Measurements from ENCODE around the gene F12.
"Not testable (repeated sequence)": the region's sequence is repeated elsewhere in the genome, so short reads cannot be mapped to it uniquely, and the experiment has no call there.

The F12 gene

GRCh38 chr5:177363565-177363964, 45.8 kb downstream of the F12 start:
- Histone ChIP-seq H3K27ac (ENCODE audit: poor library complexity, severe bottlenecking) (no peak overlapping the region), H3K36me3 (ENCODE audit: low read depth) (no peaks in the 10 kb centered on the region), H3K9me3 (ENCODE audit: severe bottlenecking) (no peaks in the 10 kb centered on the region), H3K4me3 (ENCODE audit: severe bottlenecking) (peak overlapping the region; percentile 41), H3K4me1 (ENCODE audit: insufficient read depth, poor library complexity, severe bottlenecking) (peaks cover 11% of the 10 kb centered on the region), H3K27me3 (ENCODE audit: insufficient read depth, poor library complexity, severe bottlenecking) (no peaks in the 10 kb centered on the region)
- ATAC-seq (ENCODE audit: low read depth) (no peak), DNase-seq (ENCODE audit: low spot score) (no peak)
- TF ChIP-seq, protein P1, sequence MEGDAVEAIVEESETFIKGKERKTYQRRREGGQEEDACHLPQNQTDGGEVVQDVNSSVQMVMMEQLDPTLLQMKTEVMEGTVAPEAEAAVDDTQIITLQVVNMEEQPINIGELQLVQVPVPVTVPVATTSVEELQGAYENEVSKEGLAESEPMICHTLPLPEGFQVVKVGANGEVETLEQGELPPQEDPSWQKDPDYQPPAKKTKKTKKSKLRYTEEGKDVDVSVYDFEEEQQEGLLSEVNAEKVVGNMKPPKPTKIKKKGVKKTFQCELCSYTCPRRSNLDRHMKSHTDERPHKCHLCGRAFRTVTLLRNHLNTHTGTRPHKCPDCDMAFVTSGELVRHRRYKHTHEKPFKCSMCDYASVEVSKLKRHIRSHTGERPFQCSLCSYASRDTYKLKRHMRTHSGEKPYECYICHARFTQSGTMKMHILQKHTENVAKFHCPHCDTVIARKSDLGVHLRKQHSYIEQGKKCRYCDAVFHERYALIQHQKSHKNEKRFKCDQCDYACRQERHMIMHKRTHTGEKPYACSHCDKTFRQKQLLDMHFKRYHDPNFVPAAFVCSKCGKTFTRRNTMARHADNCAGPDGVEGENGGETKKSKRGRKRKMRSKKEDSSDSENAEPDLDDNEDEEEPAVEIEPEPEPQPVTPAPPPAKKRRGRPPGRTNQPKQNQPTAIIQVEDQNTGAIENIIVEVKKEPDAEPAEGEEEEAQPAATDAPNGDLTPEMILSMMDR (IDR thresholded peaks at IDR 0.05; ENCODE audit: poor library complexity, severe bottlenecking): no peak

- peak; percentile 78 for ATAC-seq (ENCODE audit: low read depth)
- peak; percentile 73 for DNase-seq (ENCODE audit: low spot score)
- Histone ChIP-seq H3K27me3 (ENCODE audit: insufficient read depth, poor library complexity, severe bottlenecking) (no peaks in the 10 kb centered on the region), H3K36me3 (ENCODE audit: low read depth) (no peaks in the 10 kb centered on the region), H3K9me3 (ENCODE audit: severe bottlenecking) (no peaks in the 10 kb centered on the region), H3K4me3 (ENCODE audit: severe bottlenecking) (peak overlapping the region; percentile 41), H3K27ac (ENCODE audit: poor library complexity, severe bottlenecking) (peak overlapping the region; percentile 29), H3K4me1 (ENCODE audit: insufficient read depth, poor library complexity, severe bottlenecking) (peaks cover 8% of the 10 kb centered on the region)
- TF ChIP-seq, protein P1 (IDR thresholded peaks at IDR 0.05; ENCODE audit: poor library complexity, severe bottlenecking): peak; percentile 10
Measured at GRCh38 chr5:177362610-177363507, 46.5 kb downstream of the F12 start.

GRCh38 chr5:177362292-177362609, 47.1 kb downstream of the F12 start:
- peak overlapping the region; percentile 29 for H3K27ac ChIP-seq (ENCODE audit: poor library complexity, severe bottlenecking)
- no peak overlapping the region for H3K4me3 ChIP-seq (ENCODE audit: severe bottlenecking)
- peaks cover 11% of the 10 kb centered on the region for H3K4me1 ChIP-seq (ENCODE audit: insufficient read depth, poor library complexity, severe bottlenecking)
- no peaks in the 10 kb centered on the region for H3K9me3 ChIP-seq (ENCODE audit: severe bottlenecking)
- DNase-seq (ENCODE audit: low spot score): no peak
- ATAC-seq (ENCODE audit: low read depth): no peak
- TF ChIP-seq, protein P1 (IDR thresholded peaks at IDR 0.05; ENCODE audit: poor library complexity, severe bottlenecking): no peak
- H3K27me3 ChIP-seq (ENCODE audit: insufficient read depth, poor library complexity, severe bottlenecking): no peaks in the 10 kb centered on the region
- no peaks in the 10 kb centered on the region for H3K36me3 ChIP-seq (ENCODE audit: low read depth)

DNA sequence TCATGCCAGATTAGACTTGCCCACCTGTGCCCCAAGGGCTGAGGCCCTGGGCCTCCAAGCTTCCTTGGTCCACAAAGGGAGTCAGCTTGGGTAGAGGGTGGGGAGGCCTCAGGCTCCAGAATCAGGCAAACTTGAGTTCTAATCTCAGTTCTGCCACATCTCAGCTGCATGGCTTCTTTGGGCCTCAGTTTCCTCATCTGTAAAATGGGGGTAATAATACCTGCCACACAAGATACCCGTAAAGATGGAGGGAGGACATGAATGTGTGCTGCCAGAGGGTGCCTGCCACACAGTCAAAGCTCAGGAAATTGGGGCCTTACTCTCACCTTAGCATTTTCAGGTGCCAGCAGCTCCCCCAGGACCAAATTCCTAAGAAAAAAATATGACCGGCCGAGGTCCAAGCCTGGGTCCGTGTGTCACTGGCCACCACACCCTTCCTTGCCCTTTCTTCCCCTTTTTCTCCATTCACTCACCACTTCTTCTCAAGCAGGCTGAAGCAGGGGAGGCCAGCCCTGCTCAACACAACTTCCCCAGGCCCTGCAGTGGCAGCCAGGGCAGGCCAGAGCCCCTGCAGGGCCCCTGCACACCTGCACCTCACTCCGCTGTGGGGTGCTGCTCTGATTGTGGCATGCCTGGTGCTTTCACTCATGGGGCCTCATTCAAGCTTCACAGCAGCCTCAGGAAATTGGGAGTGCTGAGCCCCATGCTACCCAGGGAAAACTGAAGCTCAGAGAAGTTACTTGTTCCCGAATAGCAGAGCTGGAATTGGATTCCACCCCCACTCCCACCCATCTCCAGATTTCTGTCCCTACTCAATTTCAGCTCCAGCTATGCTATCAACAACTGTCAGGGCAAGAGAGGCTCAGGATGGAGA, 47.7 kb downstream of the F12 start:
- Histone ChIP-seq H3K27ac (ENCODE audit: poor library complexity, severe bottlenecking) (peak overlapping the region; percentile 29), H3K9me3 (ENCODE audit: severe bottlenecking) (no peaks in the 10 kb centered on the region), H3K4me3 (ENCODE audit: severe bottlenecking) (no peak overlapping the region), H3K4me1 (ENCODE audit: insufficient read depth, poor library complexity, severe bottlenecking) (peaks cover 11% of the 10 kb centered on the region), H3K27me3 (ENCODE audit: insufficient read depth, poor library complexity, severe bottlenecking) (no peaks in the 10 kb centered on the region), H3K36me3 (ENCODE audit: low read depth) (no peaks in the 10 kb centered on the region)
- ATAC-seq (ENCODE audit: low read depth) (no peak), DNase-seq (ENCODE audit: low spot score) (no peak)
- TF ChIP-seq, protein P1 (IDR thresholded peaks at IDR 0.05; ENCODE audit: poor library complexity, severe bottlenecking): no peak

GRCh38 chr5:177360740-177361139, 48.6 kb downstream of the F12 start:
- H3K27ac ChIP-seq (ENCODE audit: poor library complexity, severe bottlenecking); ATAC-seq (ENCODE audit: low read depth); H3K36me3 ChIP-seq (ENCODE audit: low read depth); H3K9me3 ChIP-seq (ENCODE audit: severe bottlenecking); H3K27me3 ChIP-seq (ENCODE audit: insufficient read depth, poor library complexity, severe bottlenecking); H3K4me3 ChIP-seq (ENCODE audit: severe bottlenecking); DNase-seq (ENCODE audit: low spot score): not testable (repeated sequence)
- H3K4me1 ChIP-seq (ENCODE audit: insufficient read depth, poor library complexity, severe bottlenecking): peaks cover 11% of the 10 kb centered on the region
